ENCODE results near the gene MAPRE2. TPM values are rescaled to one million over a fixed set of nuclear protein-coding genes. Genes with fewer than 3 reads are reported as not detected.

MAPRE2 gene
- total and polyA plus RNA-seq, 10 donors, result 18.8 to 62.9 (median 45.1) TPM

DNA sequence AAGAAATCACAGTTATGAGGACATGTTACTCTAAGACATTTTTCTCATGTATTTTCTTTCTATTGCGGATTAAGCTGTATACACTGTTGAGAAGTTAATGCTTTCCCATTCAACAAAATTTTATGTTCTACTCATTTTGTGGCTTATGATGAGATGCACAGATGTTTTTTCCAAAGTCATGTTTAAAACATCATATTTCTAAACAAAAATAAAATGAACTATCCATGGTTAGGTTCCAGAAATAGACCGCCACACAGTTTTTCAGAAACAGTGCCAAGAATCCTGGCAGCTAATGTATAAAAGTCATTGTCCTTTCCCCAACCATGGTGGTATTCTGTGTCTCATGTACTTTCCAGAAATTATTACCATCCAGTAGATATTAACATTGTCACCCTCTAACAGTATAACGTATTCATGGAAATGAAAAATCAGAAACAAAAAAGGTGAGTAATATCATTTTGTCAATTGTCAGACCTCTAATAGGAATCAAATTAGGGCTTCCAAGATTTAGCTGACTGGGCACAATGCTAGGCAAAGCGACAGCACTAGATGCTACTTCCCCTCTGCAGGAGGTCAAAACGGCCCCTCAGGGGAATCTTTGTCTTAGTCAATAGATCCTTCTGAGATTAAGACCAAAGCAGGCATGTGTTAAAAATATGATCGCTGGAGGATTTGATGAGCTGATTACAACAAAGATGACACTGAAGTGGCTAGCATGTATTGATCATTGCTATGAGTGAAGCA lies 145.2 kb downstream of the MAPRE2 start:
- intact Hi-C loops (cut with DNase I; ENCODE audit: low total_unique reads), result no loop called here
- Histone ChIP-seq H3K27me3 (replicated peaks in 1 of 7) (no peaks in the 10 kb centered on the region), H3K36me3 (no peaks in the 10 kb centered on the region), H3K4me1 (no peaks in the 10 kb centered on the region), H3K9me3 (no peaks in the 10 kb centered on the region), H3K27ac (no peak overlapping the region), H3K4me3 (no peak overlapping the region)
- TF ChIP-seq POLR2A (IDR thresholded peaks at IDR 0.05) (no peak), POLR2AphosphoS5 (IDR thresholded peaks at IDR 0.05) (no peak), CTCF (IDR thresholded peaks at IDR 0.05 in 8 of 11, conservative IDR thresholded peaks at IDR 0.05 in 3 of 11) (no peak)
- no peak for DNase-seq
- 77 to 80% (median 78%) methylated on average over 6 of the region's 6 CpGs for WGBS, 5 donors

DNA sequence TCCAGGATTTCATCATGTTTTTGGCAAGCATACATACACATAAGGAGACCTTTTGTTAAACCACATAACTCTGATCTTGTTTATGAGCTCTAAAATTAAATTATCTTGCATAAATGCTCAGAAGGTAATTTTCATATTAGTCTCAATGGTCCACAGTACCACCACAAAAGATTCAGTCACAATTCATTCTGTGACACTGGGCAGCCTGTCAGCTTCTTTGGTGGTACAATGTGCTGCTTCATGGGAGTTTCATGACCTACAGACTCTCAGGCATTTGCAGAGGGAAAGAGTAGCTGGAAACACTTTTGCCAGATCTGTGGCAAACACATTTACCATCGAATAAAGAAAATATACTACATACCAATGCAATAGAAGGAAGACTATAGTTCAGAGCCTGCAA lies 148.3 kb downstream of the MAPRE2 start:
- Histone ChIP-seq H3K4me3 (no peak overlapping the region), H3K27ac (no peak overlapping the region), H3K27me3 (replicated peaks in 1 of 7) (no peaks in the 10 kb centered on the region), H3K36me3 (no peaks in the 10 kb centered on the region), H3K4me1 (no peaks in the 10 kb centered on the region), H3K9me3 (no peaks in the 10 kb centered on the region)
- intact Hi-C loops (cut with DNase I; ENCODE audit: low total_unique reads), result no loop called here
- TF ChIP-seq POLR2A (IDR thresholded peaks at IDR 0.05), result no peak
- no peak for TF ChIP-seq CTCF (IDR thresholded peaks at IDR 0.05 in 8 of 11, conservative IDR thresholded peaks at IDR 0.05 in 3 of 11)
- no peak for TF ChIP-seq POLR2AphosphoS5 (IDR thresholded peaks at IDR 0.05)
- WGBS, 5 donors, result 70 to 95% (median 82%) methylated on average over 1 of the region's 1 CpG
- DNase-seq, result no peak

DNA sequence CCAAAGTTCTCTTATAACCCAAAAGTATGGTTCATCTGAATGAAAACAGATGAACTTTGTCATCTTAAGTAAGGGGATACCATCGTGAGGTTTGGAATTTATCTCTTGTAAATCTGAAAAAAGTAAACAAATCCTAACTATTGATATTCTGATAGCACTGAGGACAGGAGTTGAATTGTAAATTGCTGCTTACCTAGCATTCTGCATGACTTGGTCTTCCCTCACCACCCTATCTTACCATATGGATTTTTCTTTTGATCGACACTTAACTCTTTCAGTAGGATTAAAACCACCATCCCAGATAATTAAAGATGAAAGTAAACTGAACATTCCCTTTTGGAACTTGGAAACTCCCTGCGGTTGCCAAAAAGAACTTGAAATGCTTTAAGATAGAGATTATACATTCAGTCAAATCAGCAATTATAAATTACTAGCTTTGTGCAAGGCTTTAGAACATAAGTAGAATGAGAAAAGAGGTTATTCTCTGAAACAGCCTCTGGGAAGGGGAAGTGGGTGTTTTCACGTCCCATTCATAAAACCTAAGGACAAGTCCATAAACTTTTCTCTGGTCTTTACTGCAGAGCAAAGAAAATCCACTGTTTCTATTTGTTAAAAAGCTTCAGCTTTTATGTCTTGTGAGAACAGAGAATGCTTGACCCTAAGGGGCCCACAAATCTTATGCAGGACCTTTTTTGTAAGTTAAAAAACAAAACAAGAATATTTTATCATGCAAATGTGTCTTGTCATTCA lies 149.9 kb downstream of the MAPRE2 start:
- Histone ChIP-seq H3K36me3 (no peaks in the 10 kb centered on the region), H3K4me3 (no peak overlapping the region), H3K4me1 (no peaks in the 10 kb centered on the region), H3K27me3 (replicated peaks in 1 of 7) (no peaks in the 10 kb centered on the region), H3K9me3 (no peaks in the 10 kb centered on the region), H3K27ac (no peak overlapping the region)
- WGBS, 5 donors, result 67 to 76% (median 71%) methylated on average over 4 of the region's 4 CpGs
- DNase-seq, result no peak
- intact Hi-C loops (cut with DNase I; ENCODE audit: low total_unique reads), result no loop called here
- TF ChIP-seq POLR2A (IDR thresholded peaks at IDR 0.05) (no peak), POLR2AphosphoS5 (IDR thresholded peaks at IDR 0.05) (no peak), CTCF (IDR thresholded peaks at IDR 0.05 in 8 of 11, conservative IDR thresholded peaks at IDR 0.05 in 3 of 11) (no peak)

- no peak for DNase-seq
- intact Hi-C loops (cut with DNase I; ENCODE audit: low total_unique reads), result no loop called here
- WGBS, 5 donors, result 78 to 87% (median 85%) methylated on average over 5 of the region's 5 CpGs
Measured at GRCh38 chr18:35191698-35192025, 150.4 kb downstream of the MAPRE2 start.

More at GRCh38 chr18:35191698-35192025, 150.4 kb downstream of the MAPRE2 start:
- no peak overlapping the region for H3K27ac ChIP-seq
- H3K4me3 ChIP-seq, result no peak overlapping the region
- no peak for TF ChIP-seq CTCF (IDR thresholded peaks at IDR 0.05 in 8 of 11, conservative IDR thresholded peaks at IDR 0.05 in 3 of 11)
- no peak for TF ChIP-seq POLR2AphosphoS5 (IDR thresholded peaks at IDR 0.05)
- H3K4me1 ChIP-seq, result no peaks in the 10 kb centered on the region
- no peaks in the 10 kb centered on the region for H3K36me3 ChIP-seq
- H3K27me3 ChIP-seq (replicated peaks in 1 of 7), result no peaks in the 10 kb centered on the region
- H3K9me3 ChIP-seq, result no peaks in the 10 kb centered on the region
